HCT116 (cell line): ENCODE results near the gene CCNL2. TPM values are rescaled to one million over a fixed set of nuclear protein-coding genes. Genes with fewer than 3 reads are reported as not detected.

Experiments
- ATAC-seq: fragments of 200-7000 bp; cut with Tn5 transposase; 2 replicates; pipeline ENCODE4 v1.9.1; 2020; ENCODE audit warnings: mild to moderate bottlenecking, moderate library complexity
- BruUV-seq: library from RNA; stranded (reverse); fragments of 400-500 nt; replicated peaks from 2 replicates; lab custom pipeline; 2021; lab: Mats Ljungman, UMichigan
- CTCF ChIA-PET: fragments of 300-600 bp; sonication (Branson Sonifier 250); formaldehyde crosslinking; loops from one replicate; lab custom pipeline; 2021; ENCODE audit warnings: antibody characterized with exemption; lab: Charles Lee
- POLR2A ChIA-PET: fragments of 300-600, 350-600 bp; sonication (Branson Sonifier 250); formaldehyde crosslinking; loops from one replicate; lab custom pipeline; 2021; ENCODE audit warnings: antibody characterized with exemption; lab: Charles Lee
- RAD21 ChIA-PET, 2 experiments: fragments of 300-600 bp; sonication (Branson Sonifier 250); formaldehyde crosslinking; loops; one replicate each; lab custom pipeline; 2023; ENCODE audit warnings: low total read pairs in 2 of 2; ENCODE audit not compliant: uncharacterized antibody in 2 of 2, unreplicated experiment in 2 of 2, low non-redundant PET in 1 of 2; lab: Charles Lee
- DNase-seq: peaks from one replicate; pipeline ENCODE4 v3.0.0-alpha.2; 2010; ENCODE audit warnings: low read depth, low spot score
- H2AFZ ChIP-seq: fragments of 200-600 bp; shearing (Covaris generic), sonication (generic); 2 replicates; pipeline ENCODE4 v1.6.1; 2017; ENCODE audit warnings: low read depth, mixed run types, mixed read lengths, antibody characterized with exemption, low read length; ENCODE audit not compliant: poor library complexity, severe bottlenecking
- H3K27ac ChIP-seq: 2 replicates; pipeline ENCODE4 v1.5.1; 2012; ENCODE audit warnings: low read depth, low read length
- H3K27me3 ChIP-seq: fragments of 200-600 bp; sonication (generic); 2 replicates; pipeline ENCODE4 v1.6.1; 2016; ENCODE audit warnings: mixed run types, low read length, mixed read lengths; ENCODE audit not compliant: insufficient read depth
- H3K36me3 ChIP-seq, 2 experiments: fragments of 200-500 bp in 1 of 2; fragments of 200-600 bp in 1 of 2; sonication (Bioruptor generic) in 1 of 2; sonication (generic) in 1 of 2; 2 replicates each; pipeline versions ENCODE4 v1.5.1 to v1.6.1; 2014 to 2016; ENCODE audit warnings: low read length in 2 of 2, inconsistent platforms in 1 of 2, mixed read lengths in 1 of 2, mixed run types in 1 of 2; ENCODE audit not compliant: insufficient read depth in 2 of 2, control insufficient read depth in 1 of 2
- H3K4me1 ChIP-seq, 2 experiments: fragments of 200-600 bp in 1 of 2; sonication (generic) in 1 of 2; 2 replicates each; pipeline versions ENCODE4 v1.5.1 to v1.6.1; 2012 to 2017; ENCODE audit warnings: low read length in 2 of 2, inconsistent platforms in 1 of 2, mild to moderate bottlenecking in 1 of 2, mixed read lengths in 1 of 2, mixed run types in 1 of 2, moderate library complexity in 1 of 2; ENCODE audit not compliant: insufficient read depth in 2 of 2, control insufficient read depth in 1 of 2
- H3K4me2 ChIP-seq: fragments of 200-600 bp; sonication (generic); 2 replicates; pipeline ENCODE4 v1.6.1; 2017; ENCODE audit warnings: mixed run types, low read length, mixed read lengths
- H3K4me3 ChIP-seq, 2 experiments: fragments of 200-600 bp in 1 of 2; sonication (generic) in 1 of 2; replicated peaks in 1 of 2; 2 replicates each; pipeline ENCODE4 v1.5.1; 2011 to 2016; ENCODE audit warnings: low read length in 2 of 2, control low read depth in 1 of 2, low read depth in 1 of 2, mild to moderate bottlenecking in 1 of 2, mixed read lengths in 1 of 2, mixed run types in 1 of 2
- H3K79me2 ChIP-seq: fragments of 200-600 bp; sonication (generic); 2 replicates; pipeline ENCODE4 v1.6.1; 2017; ENCODE audit warnings: mild to moderate bottlenecking, mixed run types, low read length, moderate library complexity, mixed read lengths; ENCODE audit not compliant: insufficient read depth
- H3K9ac ChIP-seq: fragments of 200-600 bp; sonication (generic); 2 replicates; pipeline ENCODE4 v1.6.1; 2016; ENCODE audit warnings: low read length, mixed read lengths
- H3K9me2 ChIP-seq: fragments of 200-600 bp; sonication (generic), shearing (Covaris generic); 2 replicates; pipeline ENCODE4 v1.6.1; 2017; ENCODE audit warnings: mixed run types, mild to moderate bottlenecking, moderate library complexity; ENCODE audit not compliant: insufficient read depth
- H3K9me3 ChIP-seq, 2 experiments: fragments of 200-500 bp in 1 of 2; fragments of 200-600 bp in 1 of 2; sonication (Bioruptor generic) in 1 of 2; sonication (generic) in 1 of 2; 2 replicates each; pipeline ENCODE4 v1.6.1; 2014 to 2017; ENCODE audit warnings: low read length in 2 of 2, mixed read lengths in 2 of 2, inconsistent platforms in 1 of 2, low read depth in 1 of 2, mild to moderate bottlenecking in 1 of 2, mixed run types in 1 of 2, moderate library complexity in 1 of 2; ENCODE audit not compliant: control insufficient read depth in 1 of 2, insufficient read depth in 1 of 2
- H4K20me1 ChIP-seq: fragments of 200-600 bp; sonication (generic), shearing (Covaris generic); 2 replicates; pipeline ENCODE4 v1.6.1; 2017; ENCODE audit warnings: mixed run types, mild to moderate bottlenecking, moderate library complexity; ENCODE audit not compliant: insufficient read depth
- CEBPB ChIP-seq: IDR thresholded peaks from 2 replicates; pipeline ENCODE4 v1.6.1; 2012; ENCODE audit warnings: low read depth
- EGR1 ChIP-seq: IDR thresholded peaks from 2 replicates; pipeline ENCODE4 v1.6.1; 2012; ENCODE audit warnings: low read depth
- ELF1 ChIP-seq: IDR thresholded peaks from 2 replicates; pipeline ENCODE4 v1.6.1; 2012; ENCODE audit warnings: low read depth, borderline replicate concordance
- POLR2A ChIP-seq: IDR thresholded peaks from 2 replicates; pipeline ENCODE4 v1.7.0; 2011; ENCODE audit warnings: borderline replicate concordance; ENCODE audit not compliant: insufficient read depth, insufficient read length; ENCODE audit errors: extremely low read depth
- SP1 ChIP-seq: IDR thresholded peaks from 2 replicates; pipeline ENCODE4 v1.6.1; 2012; ENCODE audit warnings: low read depth
- ZFX ChIP-seq: fragments of 450-650 bp; IDR thresholded peaks from 2 replicates; pipeline ENCODE4 v1.6.1; 2017
- intact Hi-C: fragments of 100-400 bp; cut with micrococcal nuclease; formaldehyde crosslinking; loops from 2 replicates; pipeline ENCODE4 v1.10.0; 2022
- total RNA-seq: library from RNA; stranded (reverse); gene quantifications from one replicate; pipeline ENCODE4 v1.2.1, GENCODE V29; 2021; ENCODE audit not compliant: unreplicated experiment
- TF ChIP-seq, protein P1 (sequence below): IDR thresholded peaks from 2 replicates; pipeline ENCODE4 v1.6.1; 2011; ENCODE audit warnings: mild to moderate bottlenecking, low read length, moderate library complexity; ENCODE audit not compliant: insufficient replicate concordance; ENCODE audit errors: extremely low read depth
- TF ChIP-seq, protein P2 (sequence below): IDR thresholded peaks from 2 replicates; pipeline ENCODE4 v1.6.1; 2012

The CCNL2 gene
- total RNA-seq, 1 experiment from 2014 or later: 173 TPM

- BruUV-seq: no TSS peak
- RAD21 ChIA-PET: no interaction called here
- CTCF ChIA-PET: no interaction called here
- TF ChIP-seq, protein P1, sequence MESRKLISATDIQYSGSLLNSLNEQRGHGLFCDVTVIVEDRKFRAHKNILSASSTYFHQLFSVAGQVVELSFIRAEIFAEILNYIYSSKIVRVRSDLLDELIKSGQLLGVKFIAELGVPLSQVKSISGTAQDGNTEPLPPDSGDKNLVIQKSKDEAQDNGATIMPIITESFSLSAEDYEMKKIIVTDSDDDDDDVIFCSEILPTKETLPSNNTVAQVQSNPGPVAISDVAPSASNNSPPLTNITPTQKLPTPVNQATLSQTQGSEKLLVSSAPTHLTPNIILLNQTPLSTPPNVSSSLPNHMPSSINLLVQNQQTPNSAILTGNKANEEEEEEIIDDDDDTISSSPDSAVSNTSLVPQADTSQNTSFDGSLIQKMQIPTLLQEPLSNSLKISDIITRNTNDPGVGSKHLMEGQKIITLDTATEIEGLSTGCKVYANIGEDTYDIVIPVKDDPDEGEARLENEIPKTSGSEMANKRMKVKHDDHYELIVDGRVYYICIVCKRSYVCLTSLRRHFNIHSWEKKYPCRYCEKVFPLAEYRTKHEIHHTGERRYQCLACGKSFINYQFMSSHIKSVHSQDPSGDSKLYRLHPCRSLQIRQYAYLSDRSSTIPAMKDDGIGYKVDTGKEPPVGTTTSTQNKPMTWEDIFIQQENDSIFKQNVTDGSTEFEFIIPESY: no peak
- TF ChIP-seq, protein P2, sequence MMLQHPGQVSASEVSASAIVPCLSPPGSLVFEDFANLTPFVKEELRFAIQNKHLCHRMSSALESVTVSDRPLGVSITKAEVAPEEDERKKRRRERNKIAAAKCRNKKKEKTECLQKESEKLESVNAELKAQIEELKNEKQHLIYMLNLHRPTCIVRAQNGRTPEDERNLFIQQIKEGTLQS: no peak
- TF ChIP-seq POLR2A: no peak
- TF ChIP-seq EGR1: no peak
- TF ChIP-seq CEBPB: no peak
- TF ChIP-seq ZFX: no peak
- TF ChIP-seq ELF1: no peak
- TF ChIP-seq SP1: no peak
- TF ChIP-seq, all 23 proteins: peak for 0
- intact Hi-C loops: no loop called here
- Histone ChIP-seq H3K36me3 (peaks cover 0 to 11% of the 10 kb centered on the region in 2 experiments; a peak in 2 of 4 replicates), H2AFZ (no peak overlapping the region), H3K4me1 (peaks cover 14 to 23% of the 10 kb centered on the region in 2 experiments), H3K9me2 (no peaks in the 10 kb centered on the region), H4K20me1 (no peaks in the 10 kb centered on the region), H3K9me3 (no peaks in the 10 kb centered on the region), H3K79me2 (peaks cover 23% of the 10 kb centered on the region), H3K4me3 (no peak overlapping the region), H3K27ac (no peak overlapping the region), H3K9ac (no peak overlapping the region), H3K4me2 (no peak overlapping the region), H3K27me3 (no peaks in the 10 kb centered on the region)
- ATAC-seq: no peak
- DNase-seq: no peak
- POLR2A ChIA-PET: no interaction called here
Observed at GRCh38 chr1:1377540-1378205, 21.5 kb downstream of the CCNL2 start.
